HEK293T (cell line): ENCODE results near the gene IREB2.

Source experiments
- BHLHE40 ChIP-seq: fragments of 450-650 bp; IDR thresholded peaks from 2 replicates; pipeline ENCODE4 v1.6.1; 2016; ENCODE audit warnings: mild to moderate bottlenecking, moderate library complexity, borderline replicate concordance
- CTBP1 ChIP-seq: fragments of 450-650 bp; IDR thresholded peaks from 2 replicates; pipeline ENCODE4 v1.6.1; 2016; ENCODE audit warnings: borderline replicate concordance
- FOXA1 ChIP-seq: fragments of 450-650 bp; IDR thresholded peaks from 2 replicates; pipeline ENCODE4 v1.6.1; 2016; ENCODE audit warnings: mild to moderate bottlenecking
- FOXM1 ChIP-seq: fragments of 450-650 bp; IDR thresholded peaks from 2 replicates; pipeline ENCODE4 v1.6.1; 2017; ENCODE audit warnings: mild to moderate bottlenecking, borderline replicate concordance
- L3MBTL2 ChIP-seq: fragments of 450-650 bp; conservative IDR thresholded peaks from 2 replicates; pipeline ENCODE4 v1.6.1; 2016; ENCODE audit warnings: mild to moderate bottlenecking
- LEF1 ChIP-seq: fragments of 450-650 bp; IDR thresholded peaks from 2 replicates; pipeline ENCODE4 v1.6.1; 2017; ENCODE audit warnings: mild to moderate bottlenecking, borderline replicate concordance
- SUZ12 ChIP-seq: fragments of 450-650 bp; IDR thresholded peaks from 2 replicates; pipeline ENCODE4 v1.6.1; 2016; ENCODE audit warnings: mild to moderate bottlenecking
- ZNF384 ChIP-seq: fragments of 450-650 bp; IDR thresholded peaks from 2 replicates; pipeline ENCODE4 v1.6.1; 2016

- TF ChIP-seq FOXM1 (no peak), ZNF384 (no peak), BHLHE40 (no peak), L3MBTL2 (no peak), FOXA1 (no peak), LEF1 (no peak), CTBP1 (no peak), SUZ12 (no peak)
Observed at GRCh38 chr15:78541744-78542034, 103.7 kb downstream of the IREB2 start.
